K562 (cell line): ENCODE results near the gene TOX2. TPM values are rescaled to one million over a fixed set of nuclear protein-coding genes. Genes with fewer than 3 reads are reported as not detected.

Source experiments
- ATAC-seq: fragments of 200-7000 bp; cut with Tn5 transposase; 3 replicates; pipeline ENCODE4 v1.9.1; 2020; ENCODE audit warnings: moderate library complexity
- BruUV-seq: library from RNA; stranded (reverse); fragments of 400-500 nt; replicated peaks from 2 replicates; lab custom pipeline; 2021; lab: Mats Ljungman, UMichigan
- CTCF ChIA-PET: fragments of 300-600 bp; formaldehyde crosslinking; extraction: SDS; loops from one replicate; lab custom pipeline; 2021; ENCODE audit warnings: low intra/inter-chr PET ratio; lab: Yijun Ruan, JAX
- POLR2A ChIA-PET: fragments of 300-600, 350-650 bp; sonication (Branson Sonifier 250); formaldehyde crosslinking; extraction: SDS; loops from one replicate; lab custom pipeline; 2021; ENCODE audit warnings: antibody characterized with exemption, inconsistent platforms; lab: Yijun Ruan, JAX
- DNase-seq, 4 experiments: peaks; one replicate each; pipeline versions ENCODE4 v3.0.0 to v3.0.0-alpha.2; 2011 to 2018; ENCODE audit warnings: low spot score in 3 of 4, mixed read lengths in 3 of 4; ENCODE audit errors: extremely low read depth in 1 of 4
- FAIRE-seq: peaks from 2 replicates; lab custom pipeline; 2011; peaks lifted over from hg19 to GRCh38; lab: Jason Lieb, UNC
- H2AFZ ChIP-seq: 2 replicates; pipeline ENCODE4 v1.6.0; 2011; ENCODE audit warnings: low read depth, low read length, control low read depth, inconsistent platforms
- H3K27ac ChIP-seq: fragments of 200-600 bp; 3 replicates; pipeline ENCODE4 v1.8.0; 2011; ENCODE audit warnings: low read depth, mild to moderate bottlenecking, control low read depth, inconsistent platforms, low read length, moderate library complexity, mixed read lengths; ENCODE audit errors: extremely low read depth
- H3K27me3 ChIP-seq, 2 experiments: fragments of 300-600 bp in 1 of 2; 2 replicates in 1 of 2; 3 replicates in 1 of 2; pipeline versions ENCODE4 v1.6.0 to v1.8.0; 2011; ENCODE audit warnings: inconsistent platforms in 2 of 2, low read length in 2 of 2, mild to moderate bottlenecking in 1 of 2, mixed read lengths in 1 of 2, moderate library complexity in 1 of 2; ENCODE audit not compliant: control insufficient read depth in 2 of 2, insufficient read depth in 2 of 2
- H3K36me3 ChIP-seq: fragments of 300-600 bp; 3 replicates; pipeline ENCODE4 v1.8.0; 2011; ENCODE audit warnings: mild to moderate bottlenecking, low read length, inconsistent platforms; ENCODE audit not compliant: control insufficient read depth, insufficient read depth
- H3K4me1 ChIP-seq, 2 experiments: fragments of 200-600 bp in 1 of 2; replicated peaks in 1 of 2; 2 replicates in 1 of 2; 3 replicates in 1 of 2; pipeline versions ENCODE4 v1.5.1 to v1.8.0; 2011; ENCODE audit warnings: inconsistent platforms in 2 of 2, low read length in 2 of 2, mild to moderate bottlenecking in 1 of 2, mixed read lengths in 1 of 2, moderate library complexity in 1 of 2; ENCODE audit not compliant: control insufficient read depth in 2 of 2, insufficient read depth in 2 of 2
- H3K4me2 ChIP-seq: 2 replicates; pipeline ENCODE4 v1.6.1; 2011; ENCODE audit warnings: low read length, control low read depth, inconsistent platforms, mixed read lengths; ENCODE audit not compliant: insufficient read depth
- H3K4me3 ChIP-seq: fragments of 200-600 bp; sonication (generic), shearing (Covaris generic); 2 replicates; pipeline ENCODE4 v1.5.1; 2016; ENCODE audit warnings: control low read depth, inconsistent platforms
- H3K79me2 ChIP-seq: fragments of 200-600 bp; 3 replicates; pipeline ENCODE4 v1.8.0; 2011; ENCODE audit warnings: low read length, inconsistent platforms; ENCODE audit not compliant: control insufficient read depth, insufficient read depth
- H3K9ac ChIP-seq, 2 experiments: 2 replicates each; pipeline versions ENCODE4 v1.6.0 to v1.6.1; 2011; ENCODE audit warnings: low read depth in 2 of 2, low read length in 2 of 2, control low read depth in 1 of 2, inconsistent platforms in 1 of 2, mild to moderate bottlenecking in 1 of 2, mixed read lengths in 1 of 2; ENCODE audit not compliant: insufficient read depth in 1 of 2
- H3K9me1 ChIP-seq: one replicate; pipeline ENCODE4 v1.6.0; 2011; ENCODE audit warnings: inconsistent platforms, mild to moderate bottlenecking, low read length, moderate library complexity; ENCODE audit not compliant: control insufficient read depth, insufficient read depth
- H3K9me3 ChIP-seq: replicated peaks from 2 replicates; pipeline ENCODE4 v1.5.1; 2011; ENCODE audit warnings: low read depth, low read length, inconsistent platforms; ENCODE audit not compliant: control insufficient read depth, insufficient read depth
- H4K20me1 ChIP-seq: replicated peaks from 2 replicates; pipeline ENCODE4 v1.6.1; 2011; ENCODE audit warnings: low read length, inconsistent platforms, mixed read lengths; ENCODE audit not compliant: control insufficient read depth, insufficient read depth
- C11orf30 ChIP-seq: fragments of 450-650 bp; IDR thresholded peaks from 2 replicates; pipeline ENCODE4 v1.6.1; 2016; ENCODE audit warnings: low read depth, mild to moderate bottlenecking
- CBX5 ChIP-seq: IDR thresholded peaks from 2 replicates; pipeline ENCODE4 v1.6.1; 2014; ENCODE audit warnings: low read depth, borderline replicate concordance
- DACH1 ChIP-seq: fragments of 450-650 bp; IDR thresholded peaks from 2 replicates; pipeline ENCODE4 v1.6.1; 2018; ENCODE audit not compliant: partially characterized antibody
- MAFG ChIP-seq: fragments of 450-650 bp; conservative IDR thresholded peaks from 2 replicates; pipeline ENCODE4 v1.6.1; 2016; ENCODE audit warnings: missing genetic modification characterization, missing compliant biosample characterization
- MCM5 ChIP-seq: fragments of 450-650 bp; IDR thresholded peaks from 2 replicates; pipeline ENCODE4 v1.6.1; 2016; ENCODE audit warnings: low read depth
- MYNN ChIP-seq, 2 experiments: sonication (generic); formaldehyde crosslinking in 1 of 2; IDR thresholded peaks; 2 replicates each; pipeline versions ENCODE4 v1.5.0 to v1.6.1; 2016 to 2020; ENCODE audit warnings: antibody characterized with exemption in 1 of 2, missing genetic modification reagents in 1 of 2
- NFYB ChIP-seq: IDR thresholded peaks from 2 replicates; pipeline ENCODE4 v1.6.1; 2011; ENCODE audit warnings: mild to moderate bottlenecking, moderate library complexity; ENCODE audit not compliant: insufficient read length; ENCODE audit errors: extremely low read depth
- TFAP4 ChIP-seq: sonication (generic); formaldehyde crosslinking; IDR thresholded peaks from 2 replicates; pipeline ENCODE4 v1.8.0; 2022; ENCODE audit warnings: missing genetic modification reagents, mild to moderate bottlenecking, moderate library complexity, borderline replicate concordance
- ZNF316 ChIP-seq: fragments of 450-650 bp; IDR thresholded peaks from 2 replicates; pipeline ENCODE4 v1.6.1; 2016
- ZNF395 ChIP-seq: fragments of 200-800 bp; sonication (Bioruptor generic); IDR thresholded peaks from 2 replicates; pipeline ENCODE4 v1.6.1; 2017; ENCODE audit warnings: missing genetic modification characterization, missing compliant biosample characterization
- WGBS: fragments of 100-300 bp; shearing (Covaris generic); methylation state at CpG from one replicate; pipeline ENCODE4 v1.1.6; 2016; ENCODE audit warnings: low coverage, mixed read lengths; ENCODE audit not compliant: insufficient coverage; ENCODE audit errors: missing lambda C conversion rate; 5-methylcytosine and 5-hydroxymethylcytosine counted together
- in situ Hi-C: fragments of 300-500 bp; cut with MboI; formaldehyde crosslinking; loops from 4 replicates; pipeline ENCODE4 v1.15.0; 2018; ENCODE audit warnings: inconsistent platforms, mixed read lengths
- intact Hi-C: fragments of 100-400 bp; cut with micrococcal nuclease; formaldehyde crosslinking; loops from 2 replicates; pipeline ENCODE4 v1.14.2; 2022
- polyA plus RNA-seq, 8 experiments: library from polyadenylated mRNA; depleted of rRNA in 4 of 8; stranded (reverse) in 5 of 8; unstranded in 3 of 8; fragments of >200 nt; fragmentation: Nextera tagmentation in 2 of 8; fragmentation: Illumina TruSeq in 1 of 8; extraction: Ambion mirVana in 2 of 8; extraction: Trizol in 1 of 8; gene quantifications; 2 replicates each; pipeline versions ENCODE4 v1.2.1 to v1.2.3, GENCODE V29; 2011 to 2014; ENCODE audit warnings: inconsistent platforms in 1 of 8, missing spikeins in 1 of 8
- total RNA-seq, 7 experiments: library from RNA; depleted of rRNA in 6 of 7; stranded (reverse); fragments of >200 nt in 6 of 7; fragmentation: Illumina TruSeq in 2 of 7; extraction: Trizol in 2 of 7; gene quantifications; 2 replicates each; pipeline versions ENCODE4 v1.2.1 to v1.2.3, GENCODE V29; 2011 to 2021; ENCODE audit warnings: low replicate concordance in 1 of 7
- TF ChIP-seq, protein P1 (sequence below): fragments of 250-450 bp; sonication (Bioruptor Pico); IDR thresholded peaks from 2 replicates; pipeline ENCODE4 v1.8.0; 2021; ENCODE audit warnings: moderate library complexity, mild to moderate bottlenecking, inconsistent platforms

The TOX2 gene
- total and polyA plus RNA-seq, 9 of the 15 experiments (the other 6 are each of a cell fraction or from before 2014, with no cell fraction given) = not detected

GRCh38 chr20:44006578-44006977, 91.9 kb downstream of the TOX2 start (continued):
- no peak for TF ChIP-seq NFYB
- no peak for TF ChIP-seq CBX5
- peak; percentile 43; the same call in 1 of the 2 replicates for TF ChIP-seq TFAP4 (CRISPR knock-in tag)
- TF ChIP-seq MYNN (IDR thresholded peaks at IDR 0.05) = no peak
- TF ChIP-seq MYNN (CRISPR knock-in tag; IDR thresholded peaks at IDR 0.05) = no peak
- TF ChIP-seq DACH1 = no peak

DNA sequence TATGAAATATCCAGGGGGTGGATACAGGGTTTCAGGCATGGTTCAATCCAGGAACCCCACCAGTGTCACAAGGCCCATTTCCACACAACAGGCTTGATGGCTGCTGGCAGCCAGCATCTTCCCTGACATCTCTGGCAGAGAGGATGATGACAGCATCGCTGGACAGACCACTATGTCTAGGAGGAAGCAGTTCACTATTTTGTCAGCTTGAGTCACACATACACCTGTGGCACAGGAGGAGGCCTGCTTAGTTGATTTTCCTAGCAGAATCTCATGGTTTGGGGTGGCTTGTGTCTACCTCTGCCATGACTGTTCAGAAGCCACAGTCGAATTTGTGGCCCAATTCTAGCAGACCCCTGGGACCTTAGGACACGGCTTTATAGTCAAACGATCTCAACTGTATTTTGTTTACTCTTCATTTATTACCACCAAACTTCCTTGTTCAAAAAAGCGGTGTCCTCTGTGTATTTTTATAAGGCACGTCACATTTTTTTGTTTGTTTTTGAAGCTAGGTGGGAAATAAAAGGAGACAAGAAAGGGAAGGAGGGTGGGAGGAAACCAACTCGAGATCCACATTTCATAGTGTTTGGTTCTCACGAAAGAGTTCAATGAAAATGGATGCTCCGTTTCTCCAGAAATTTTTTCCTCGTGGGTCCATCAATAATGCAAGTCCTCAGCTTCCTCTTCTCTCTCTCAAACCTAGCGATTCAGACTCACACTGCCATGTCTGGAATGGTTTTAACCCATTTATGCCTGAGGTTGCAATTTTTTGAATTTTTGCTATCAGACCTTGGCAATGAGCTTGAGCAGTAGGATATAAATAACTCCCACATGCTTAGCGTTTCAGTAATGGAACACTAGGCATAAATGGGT, 94.4 kb downstream of the TOX2 start:
- no peak for ATAC-seq
- DNase-seq = no peak
- WGBS = under 1% methylated on average over 12 of the region's 12 CpGs
- Histone ChIP-seq H3K4me1 (peaks cover 12 to 21% of the 10 kb centered on the region in 2 experiments; a peak in 4 of 5 replicates), H2AFZ (no peak overlapping the region), H4K20me1 (no peaks in the 10 kb centered on the region; the same call in 1 of the 2 replicates), H3K9me1 (no peaks in the 10 kb centered on the region), H3K9me3 (no peaks in the 10 kb centered on the region), H3K27ac (no peak overlapping the region), H3K4me3 (no peak overlapping the region), H3K36me3 (no peaks in the 10 kb centered on the region), H3K4me2 (no peak overlapping the region; the same call in 1 of the 2 replicates), H3K79me2 (no peaks in the 10 kb centered on the region), H3K27me3 (peaks cover 3 to 30% of the 10 kb centered on the region in 2 experiments; a peak in 3 of 5 replicates), H3K9ac (no peak overlapping the region)
- no peak for FAIRE-seq
- BruUV-seq = no TSS peak
- in situ Hi-C loops = no loop called here
- CTCF ChIA-PET = no interaction called here
- POLR2A ChIA-PET = no interaction called here
- TF ChIP-seq, protein P1, sequence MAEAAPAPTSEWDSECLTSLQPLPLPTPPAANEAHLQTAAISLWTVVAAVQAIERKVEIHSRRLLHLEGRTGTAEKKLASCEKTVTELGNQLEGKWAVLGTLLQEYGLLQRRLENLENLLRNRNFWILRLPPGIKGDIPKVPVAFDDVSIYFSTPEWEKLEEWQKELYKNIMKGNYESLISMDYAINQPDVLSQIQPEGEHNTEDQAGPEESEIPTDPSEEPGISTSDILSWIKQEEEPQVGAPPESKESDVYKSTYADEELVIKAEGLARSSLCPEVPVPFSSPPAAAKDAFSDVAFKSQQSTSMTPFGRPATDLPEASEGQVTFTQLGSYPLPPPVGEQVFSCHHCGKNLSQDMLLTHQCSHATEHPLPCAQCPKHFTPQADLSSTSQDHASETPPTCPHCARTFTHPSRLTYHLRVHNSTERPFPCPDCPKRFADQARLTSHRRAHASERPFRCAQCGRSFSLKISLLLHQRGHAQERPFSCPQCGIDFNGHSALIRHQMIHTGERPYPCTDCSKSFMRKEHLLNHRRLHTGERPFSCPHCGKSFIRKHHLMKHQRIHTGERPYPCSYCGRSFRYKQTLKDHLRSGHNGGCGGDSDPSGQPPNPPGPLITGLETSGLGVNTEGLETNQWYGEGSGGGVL (CRISPR knock-in tag) = no peak
- TF ChIP-seq C11orf30 = peak; percentile 32
- peak; percentile 35; the same call in 1 of the 2 replicates for TF ChIP-seq MAFG (tag)
- no peak for TF ChIP-seq ZNF395 (CRISPR knock-in tag)
- peak; percentile 52; the same call in 1 of the 2 replicates for TF ChIP-seq ZNF316
- no peak for TF ChIP-seq MCM5
- intact Hi-C loops = no loop called here
